Activated CD4-positive, CD25-positive, alpha-beta regulatory T cell treated with anti-CD3 and anti-CD28 coated beads, Interleukin-2, amount 50 U/mL, for 24 hours (primary cell): Measurements from ENCODE around the gene AHI1.

Experiments
- ATAC-seq, 2 donors: fragments of 150-1000 bp; cut with Tn5 transposase; one replicate each; pipeline ENCODE4 v1.10.0; 2021; ENCODE audit warnings: mild to moderate bottlenecking in 1 of 2, moderate library complexity in 1 of 2

AHI1 gene

GRCh38 chr6:135497412-135498184 lies at the start of gene AHI1:
Gene AHI1 (minus strand): TSS chr6:135497740. CDS start chr6:135492237, 5,503 bp downstream.
- ATAC-seq, result peak; percentile 85 to 88

GRCh38 chr6:135546680-135547418 lies 49.3 kb upstream of the AHI1 start:
- ATAC-seq, result no peak

- ATAC-seq, result no peak
Measured at GRCh38 chr6:135546206-135546605, 48.7 kb upstream of the AHI1 start.

GRCh38 chr6:135540207-135540840 lies 42.8 kb upstream of the AHI1 start:
- ATAC-seq, result no peak

- peak; percentile 84 to 87 for ATAC-seq
Measured at GRCh38 chr6:135537741-135538301, 40.3 kb upstream of the AHI1 start.

- ATAC-seq, result no peak
Measured at GRCh38 chr6:135535989-135536414, 38.5 kb upstream of the AHI1 start.

- no peak for ATAC-seq
Measured at GRCh38 chr6:135534773-135535380, 37.3 kb upstream of the AHI1 start.

GRCh38 chr6:135532559-135532958 lies 35.0 kb upstream of the AHI1 start:
- no peak for ATAC-seq

- no peak for ATAC-seq
Measured at GRCh38 chr6:135531954-135532490, 34.5 kb upstream of the AHI1 start.

GRCh38 chr6:135530113-135530512 lies 32.6 kb upstream of the AHI1 start:
- no peak for ATAC-seq

GRCh38 chr6:135527960-135528249 lies 30.4 kb upstream of the AHI1 start:
- ATAC-seq, result no peak

GRCh38 chr6:135527116-135527959 lies 29.8 kb upstream of the AHI1 start:
- ATAC-seq, result no peak

- ATAC-seq, result no peak
Measured at GRCh38 chr6:135525594-135525993, 28.1 kb upstream of the AHI1 start.

- ATAC-seq, result no peak
Measured at GRCh38 chr6:135522965-135523692, 25.6 kb upstream of the AHI1 start.

- ATAC-seq, result no peak
Measured at GRCh38 chr6:135521431-135521830, 23.9 kb upstream of the AHI1 start.

- ATAC-seq, result no peak
Measured at GRCh38 chr6:135520781-135521180, 23.2 kb upstream of the AHI1 start.

GRCh38 chr6:135519348-135519747 lies 21.8 kb upstream of the AHI1 start:
- peak in 1 of 2 donors; percentile 51 for ATAC-seq

- no peak for ATAC-seq
Measured at GRCh38 chr6:135517527-135517926, 20.0 kb upstream of the AHI1 start.

GRCh38 chr6:135514706-135515105 lies 17.2 kb upstream of the AHI1 start:
- no peak for ATAC-seq

GRCh38 chr6:135506270-135506997 lies 8.9 kb upstream of the AHI1 start:
- peak in 1 of 2 donors; percentile 71 for ATAC-seq
